ENCODE measurements around the gene ENO1.
A peak's percentile ranks its signal among the peaks of the same experiment; 100 is the strongest.

Gene ENO1

DNA sequence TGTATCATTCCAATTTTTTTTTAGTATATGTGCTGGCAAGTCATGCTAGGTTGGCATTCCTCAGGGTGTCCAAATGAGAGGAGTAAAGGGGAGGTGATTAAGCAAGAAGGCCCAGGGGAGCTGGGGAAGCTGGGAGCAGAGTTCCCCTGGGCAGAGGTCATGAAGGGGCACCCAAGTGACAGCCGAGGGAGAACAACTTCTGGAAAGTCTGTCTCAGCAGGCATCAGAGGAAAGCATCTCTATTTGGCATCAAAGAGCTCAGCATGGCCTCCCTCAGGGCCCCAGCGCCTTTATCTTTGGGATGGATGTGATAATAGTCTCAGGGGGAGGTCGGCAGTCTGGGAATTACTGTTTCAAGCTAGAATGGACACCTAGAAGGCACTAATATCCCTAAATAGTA, 5.0 kb upstream of the ENO1 start:
- no peak for TF ChIP-seq GATA1 (IDR thresholded peaks at IDR 0.05; ENCODE audit: low read depth, low read length)
- no peak for TF ChIP-seq POLR2A (IDR thresholded peaks at IDR 0.05; ENCODE audit: low read length)
- DNase-seq, result no peak

DNA sequence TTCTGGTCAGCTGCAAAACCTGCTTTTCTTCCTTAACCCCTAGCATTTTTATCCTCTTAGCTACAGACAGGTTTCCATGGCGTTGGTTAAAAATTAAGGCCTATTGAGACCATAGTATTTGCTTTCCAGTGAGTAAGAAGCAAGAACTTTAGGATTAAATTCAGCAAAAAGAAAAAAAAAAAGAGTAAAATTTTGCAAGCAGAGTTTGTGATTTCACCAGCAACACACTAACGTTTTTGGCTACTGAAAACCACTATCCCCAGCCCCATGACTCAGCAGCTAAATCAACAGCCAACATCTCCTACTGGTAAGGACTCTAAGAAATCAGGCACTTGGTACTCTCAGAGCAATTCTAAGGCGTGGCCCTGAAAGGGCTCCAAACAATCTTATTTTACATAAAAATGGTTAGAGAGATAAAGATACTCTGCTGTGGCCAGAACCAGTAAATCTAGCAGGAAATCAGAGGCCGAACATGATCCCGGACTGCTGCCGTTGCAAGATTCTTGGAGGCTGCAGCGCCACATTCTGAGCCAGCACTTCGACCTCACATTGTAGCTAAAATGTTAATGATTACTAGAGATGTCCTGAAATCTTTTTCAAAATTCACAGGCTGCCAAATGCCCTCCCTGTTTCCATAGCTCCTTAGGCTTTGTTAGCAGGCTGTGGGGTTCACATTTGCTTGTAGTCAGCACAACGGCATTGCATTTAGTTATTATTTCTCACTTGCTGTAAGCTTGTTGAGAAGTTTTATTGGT, 1.6 kb upstream of the ENO1 start:
- peak; percentile 77 to 85 for DNase-seq
- TF ChIP-seq POLR2A (IDR thresholded peaks at IDR 0.05; ENCODE audit: low read length) (no peak), GATA1 (IDR thresholded peaks at IDR 0.05; ENCODE audit: low read depth, low read length) (no peak)

DNA sequence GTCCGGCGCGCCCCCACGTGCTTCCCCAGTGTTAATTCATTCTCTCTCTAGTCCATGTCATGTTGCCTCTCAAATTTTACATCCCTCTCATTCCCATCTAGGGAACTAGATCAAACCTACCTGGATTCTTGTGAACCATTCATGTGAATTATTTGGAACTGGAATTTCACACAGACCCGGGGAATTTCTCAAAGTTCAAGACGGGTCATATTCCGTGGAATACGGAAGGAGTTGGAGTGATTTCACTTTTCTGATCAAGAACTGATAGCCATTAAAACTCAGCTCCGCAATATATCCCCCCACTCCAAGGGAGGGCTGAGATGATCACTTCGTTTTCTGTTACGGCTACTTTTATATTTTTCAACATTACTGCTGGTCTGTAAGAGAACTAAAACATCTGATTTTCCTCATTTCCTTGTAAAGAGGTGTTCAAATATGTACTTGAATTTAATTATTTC, 1.0 kb upstream of the ENO1 start:
- DNase-seq, result no peak
- TF ChIP-seq GATA1 (IDR thresholded peaks at IDR 0.05; ENCODE audit: low read depth, low read length) (no peak), POLR2A (IDR thresholded peaks at IDR 0.05; ENCODE audit: low read length) (no peak)

DNA sequence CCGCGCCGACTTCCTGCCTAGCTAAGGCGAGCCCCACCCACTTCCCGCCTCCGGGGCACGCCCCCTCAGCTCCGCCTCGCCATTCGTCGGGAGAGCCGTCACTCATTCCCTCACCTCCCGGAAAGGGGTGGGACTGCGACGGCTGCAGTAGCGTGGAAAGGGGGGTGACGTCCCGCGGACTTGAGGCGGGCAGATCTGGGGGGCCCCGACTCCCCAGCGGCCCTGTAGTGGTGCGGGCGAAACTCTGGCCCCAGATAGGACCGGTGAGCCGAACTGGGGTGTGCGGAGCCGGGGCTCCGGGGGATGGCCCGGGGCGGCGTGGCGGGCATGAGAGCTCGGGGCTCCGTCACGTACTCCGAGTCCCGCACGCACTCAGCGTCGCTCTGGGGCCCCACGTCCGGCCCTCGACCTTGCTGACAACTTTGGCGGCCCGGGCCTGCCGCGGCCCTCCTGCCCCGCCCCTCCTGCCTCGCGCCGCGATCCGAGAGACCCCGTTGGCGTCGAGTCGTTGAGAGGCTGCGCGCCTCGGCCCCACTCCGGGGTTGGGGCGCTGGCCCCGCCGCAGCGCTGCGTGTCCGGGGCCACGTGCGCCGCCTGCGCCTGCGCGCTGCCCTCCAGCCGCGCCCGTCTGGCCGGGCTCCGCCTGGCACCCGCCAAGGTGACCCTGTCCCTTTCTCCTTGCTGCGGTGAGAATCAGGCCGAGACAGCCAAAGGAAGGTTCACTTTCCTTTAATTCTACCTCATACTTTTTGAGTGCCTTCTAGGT, 395 bp upstream of the ENO1 start:
- peak; percentile 96 to 98 for DNase-seq

DNA sequence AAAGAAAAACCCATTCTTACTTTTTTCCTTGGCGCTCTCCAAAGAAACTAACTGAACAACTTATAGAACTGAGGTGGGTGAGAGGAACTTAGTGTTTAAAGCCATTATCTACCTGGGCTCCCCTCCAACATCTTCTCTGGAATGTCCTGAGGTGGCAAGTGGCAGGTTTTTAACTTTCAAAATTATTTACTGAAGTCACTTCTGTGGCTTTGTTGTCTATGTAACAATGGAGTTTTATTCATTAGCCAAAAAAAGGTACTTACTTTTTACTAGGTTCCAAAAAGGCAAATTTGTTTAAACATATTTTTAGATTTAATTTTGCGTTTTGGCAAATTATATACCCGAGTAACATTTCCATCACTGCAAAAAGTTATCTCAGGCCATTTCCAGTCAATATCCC, 2.4 kb downstream of the ENO1 start:
- DNase-seq, result no peak
- TF ChIP-seq POLR2A (IDR thresholded peaks at IDR 0.05; ENCODE audit: low read length) (no peak), GATA1 (IDR thresholded peaks at IDR 0.05; ENCODE audit: low read depth, low read length) (no peak)

More for the DNA sequence above, 395 bp upstream of the ENO1 start:
- TF ChIP-seq POLR2A (IDR thresholded peaks at IDR 0.05; ENCODE audit: low read length) (peak; percentile 63), GATA1 (IDR thresholded peaks at IDR 0.05; ENCODE audit: low read depth, low read length) (no peak)

DNA sequence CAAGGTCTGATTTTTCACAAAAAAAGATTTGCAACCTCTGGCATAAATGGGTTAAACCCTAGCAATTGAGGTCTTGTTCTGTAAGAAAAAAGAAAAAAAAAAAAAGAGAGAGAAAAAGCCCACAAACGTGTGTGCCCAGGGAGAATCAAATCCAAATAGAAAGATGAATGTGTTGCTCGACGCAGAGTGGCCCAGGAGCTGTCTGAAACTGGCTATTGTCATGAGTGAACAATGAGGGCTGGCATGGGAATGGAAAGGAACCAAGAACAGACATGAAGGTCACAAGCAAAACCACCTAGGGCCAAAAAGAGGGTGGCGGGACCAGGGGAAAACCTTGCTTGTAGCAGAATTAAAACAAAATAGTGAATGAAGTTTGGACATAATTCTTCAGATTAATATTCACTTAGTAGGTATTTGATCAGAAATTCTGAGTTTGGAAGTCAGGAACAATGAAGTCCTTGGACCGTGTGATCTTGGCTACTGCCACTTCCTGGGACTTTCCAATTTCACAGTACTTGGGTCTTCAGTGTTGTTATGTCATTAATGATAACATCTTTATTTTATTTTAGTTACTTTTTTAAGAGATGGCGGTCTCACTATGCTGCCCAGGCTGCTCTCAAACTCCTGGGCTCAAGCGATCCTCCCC, 3.1 kb downstream of the ENO1 start:
- no peak for DNase-seq

DNA sequence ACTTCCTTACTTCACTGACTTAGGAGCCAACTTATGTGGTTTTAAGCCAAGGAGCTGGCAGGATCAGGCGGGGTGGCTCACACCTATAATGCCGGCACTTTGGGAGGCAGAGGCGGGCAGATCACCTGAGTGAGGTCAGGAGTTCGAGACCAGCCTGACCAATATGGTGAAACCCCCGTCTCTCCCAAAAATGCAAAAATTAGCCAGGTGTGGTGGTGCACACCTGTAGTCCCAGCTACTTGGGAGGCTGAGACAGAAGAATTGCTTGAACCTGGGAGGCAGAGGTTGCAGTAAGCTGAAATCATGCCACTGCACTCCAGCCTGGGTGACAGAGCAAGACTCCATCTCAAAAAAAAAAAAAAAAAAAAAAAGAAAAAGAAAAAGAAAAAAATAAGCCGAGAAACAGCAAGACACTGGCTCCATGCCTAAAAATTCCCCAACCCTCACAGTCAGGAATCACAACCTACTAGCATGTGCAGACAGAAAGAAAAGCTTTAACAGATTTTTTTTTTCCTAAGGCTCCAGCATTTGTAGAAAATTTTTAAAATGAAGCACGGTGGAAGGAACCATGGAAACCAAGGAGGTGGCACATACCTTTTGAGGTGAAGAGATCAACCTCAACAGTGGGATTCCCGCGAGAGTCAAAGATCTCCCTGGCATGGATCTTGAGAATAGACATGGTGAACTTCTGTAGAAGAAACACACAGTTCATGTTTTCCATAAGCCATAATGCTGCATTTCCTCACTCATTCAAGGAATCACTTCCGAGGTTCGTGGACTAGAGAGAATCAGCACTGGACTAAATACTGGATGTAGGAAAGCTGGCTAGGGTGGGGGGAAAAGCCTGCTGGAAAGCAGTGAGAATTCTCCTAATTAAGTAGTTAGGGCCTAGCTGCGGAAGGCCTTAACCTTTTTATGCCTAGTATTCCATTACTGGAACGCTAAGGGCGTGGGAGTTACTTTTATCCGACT, 4.0 kb downstream of the ENO1 start:
- DNase-seq, result no peak
- TF ChIP-seq POLR2A (IDR thresholded peaks at IDR 0.05; ENCODE audit: low read length) (no peak), GATA1 (IDR thresholded peaks at IDR 0.05; ENCODE audit: low read depth, low read length) (no peak)

More for the DNA sequence above, 3.1 kb downstream of the ENO1 start:
- TF ChIP-seq GATA1 (IDR thresholded peaks at IDR 0.05; ENCODE audit: low read depth, low read length), result no peak
- TF ChIP-seq POLR2A (IDR thresholded peaks at IDR 0.05; ENCODE audit: low read length), result no peak

DNA sequence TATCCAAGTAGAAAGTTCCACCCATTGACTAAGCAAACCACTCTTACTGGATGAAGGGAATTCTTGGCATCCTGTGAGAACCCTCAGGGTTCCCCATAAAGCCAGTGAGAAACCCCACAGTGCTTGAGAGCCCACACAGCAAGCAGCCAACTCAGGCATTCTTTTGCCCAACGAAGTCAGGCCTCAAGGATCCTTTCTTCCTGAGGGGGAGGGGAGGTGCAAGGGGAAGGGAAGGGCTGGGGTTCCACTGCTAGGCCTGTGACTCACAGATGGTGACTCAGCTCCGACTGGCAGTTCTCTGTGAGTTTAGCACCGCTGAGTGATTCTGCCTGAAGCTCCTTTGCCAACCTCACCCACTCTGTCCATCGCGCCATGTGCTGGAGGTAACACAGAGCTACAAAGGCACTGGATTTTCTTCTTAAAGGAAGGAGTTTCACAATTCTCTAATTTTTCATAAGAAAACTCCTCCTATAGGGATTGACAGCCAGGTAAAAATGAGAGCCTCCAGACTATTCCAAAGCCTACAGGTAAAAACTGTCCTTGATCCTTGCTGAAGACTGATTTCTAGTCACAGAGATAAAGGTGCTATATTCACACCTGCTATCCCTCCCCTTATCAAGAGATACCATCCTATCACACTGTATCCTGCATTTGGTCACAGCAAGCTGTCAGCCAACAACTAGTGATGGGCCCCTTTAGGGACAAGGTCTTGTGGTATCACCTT, 4.8 kb downstream of the ENO1 start:
- TF ChIP-seq POLR2A (IDR thresholded peaks at IDR 0.05; ENCODE audit: low read length) (peak; percentile 23), GATA1 (IDR thresholded peaks at IDR 0.05; ENCODE audit: low read depth, low read length) (no peak)
- peak; percentile 76 to 91 for DNase-seq

DNA sequence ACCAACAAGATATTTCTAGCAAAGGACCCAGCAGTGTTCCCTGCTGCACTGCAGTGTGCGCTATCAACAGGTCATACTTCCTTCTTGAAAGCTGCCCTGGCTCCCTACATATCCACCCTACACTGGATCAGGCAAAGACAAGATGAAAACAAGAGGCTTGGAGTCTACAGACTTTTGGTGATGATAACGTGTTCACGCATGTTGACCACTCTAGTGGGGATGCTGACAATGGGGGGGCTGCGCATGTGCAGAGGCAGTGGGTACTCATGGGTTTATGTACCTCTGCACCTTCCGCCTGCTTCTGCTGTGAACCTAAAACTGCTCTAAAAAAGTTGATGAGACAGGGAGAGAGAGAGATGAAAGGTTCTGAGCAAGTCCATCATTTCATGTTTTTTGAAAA, 5.5 kb downstream of the ENO1 start:
- no peak for DNase-seq
- TF ChIP-seq POLR2A (IDR thresholded peaks at IDR 0.05; ENCODE audit: low read length), result no peak

DNA sequence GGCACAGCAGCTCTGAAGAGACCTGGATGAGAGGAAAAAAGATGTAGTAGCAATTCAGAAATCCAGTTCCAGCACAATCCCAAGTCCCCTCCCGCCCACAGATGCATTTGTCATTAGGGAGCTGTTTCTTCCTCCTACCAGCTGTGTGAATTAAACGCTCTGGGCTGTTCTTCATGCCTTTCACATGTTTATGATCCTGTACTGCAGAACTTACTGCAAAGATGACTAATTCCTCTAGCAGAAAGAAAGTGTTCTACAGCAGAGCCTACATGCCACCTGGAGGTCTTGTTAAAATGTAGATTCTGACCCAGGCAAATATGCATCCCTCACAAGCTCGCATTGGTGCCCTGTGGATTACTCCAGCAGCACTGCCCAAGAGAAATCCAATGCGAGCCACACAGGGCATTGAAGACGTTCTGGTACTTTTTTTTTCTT, 6.5 kb downstream of the ENO1 start:
- DNase-seq, result no peak
- TF ChIP-seq GATA1 (IDR thresholded peaks at IDR 0.05; ENCODE audit: low read depth, low read length) (no peak), POLR2A (IDR thresholded peaks at IDR 0.05; ENCODE audit: low read length) (no peak)

DNA sequence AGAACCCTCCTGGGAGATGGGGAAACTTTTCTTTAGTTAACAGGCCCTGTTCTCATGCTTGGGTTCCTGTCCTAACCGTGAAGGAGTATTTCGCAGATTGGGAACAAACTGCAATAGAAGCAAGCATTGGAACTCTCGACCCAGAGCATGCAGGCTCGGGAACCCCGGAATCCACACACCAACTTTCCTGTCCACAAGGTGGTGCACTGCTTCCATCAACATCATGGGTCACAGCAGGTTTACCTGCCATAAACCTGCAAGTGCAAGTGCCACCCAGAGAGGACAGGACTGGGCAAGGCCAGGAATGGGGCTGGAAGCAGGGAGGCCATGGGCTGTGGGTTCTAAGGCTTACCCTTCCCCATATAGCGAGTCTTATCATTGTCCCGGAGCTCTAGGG, 6.9 kb downstream of the ENO1 start:
- no peak for TF ChIP-seq POLR2A (IDR thresholded peaks at IDR 0.05; ENCODE audit: low read length)
- no peak for TF ChIP-seq GATA1 (IDR thresholded peaks at IDR 0.05; ENCODE audit: low read depth, low read length)
- peak in 1 of 2 experiments; percentile 57 for DNase-seq

DNA sequence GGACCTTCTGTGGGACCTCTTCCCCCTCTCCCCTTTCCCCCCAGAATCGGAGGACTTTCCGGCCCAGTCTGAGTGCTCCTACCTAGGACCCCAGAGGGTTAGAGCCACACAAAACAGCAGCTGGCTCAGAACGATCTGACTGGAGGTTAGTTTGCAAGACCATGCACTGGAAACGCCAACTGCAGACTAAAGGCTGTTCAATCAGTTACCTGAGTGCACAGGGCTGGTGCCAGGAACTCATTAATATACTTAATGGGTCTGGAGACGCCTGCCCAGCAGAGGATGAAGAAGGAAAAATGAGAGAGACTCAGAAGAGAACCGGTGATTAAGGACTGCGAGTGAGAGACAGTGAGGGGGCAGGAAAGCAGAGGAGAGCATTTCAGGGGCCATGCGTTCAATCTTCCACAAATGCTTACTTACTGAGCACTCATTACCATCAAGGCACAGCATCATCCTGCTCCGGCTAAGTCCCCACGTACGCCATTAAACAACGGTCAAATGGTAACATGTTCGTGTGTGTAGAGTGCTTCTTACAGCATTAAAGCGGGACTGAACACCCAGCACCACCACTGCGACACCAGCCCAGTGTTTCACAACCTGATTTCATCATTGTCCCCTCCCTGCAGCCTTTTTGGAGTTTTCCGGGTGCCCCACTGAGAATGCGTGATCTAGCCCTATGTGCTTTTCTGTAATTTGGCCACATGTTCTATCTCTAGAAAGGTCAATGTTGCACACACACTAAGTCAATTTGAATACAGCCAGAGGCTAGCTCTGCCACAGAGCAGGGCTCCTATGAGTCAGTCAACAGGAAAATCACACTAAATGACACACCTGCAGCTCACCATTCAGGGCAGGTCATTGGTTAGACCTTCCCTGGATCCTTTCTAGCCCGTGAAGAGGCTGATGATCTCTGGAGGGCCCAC, 7.6 kb downstream of the ENO1 start:
- TF ChIP-seq GATA1 (IDR thresholded peaks at IDR 0.05; ENCODE audit: low read depth, low read length) (no peak), POLR2A (IDR thresholded peaks at IDR 0.05; ENCODE audit: low read length) (no peak)
- no peak for DNase-seq
